PC-3 (cell line): ENCODE data around the gene ID4. TPM values are rescaled to one million over a fixed set of nuclear protein-coding genes. Genes with fewer than 3 reads are reported as not detected.

Experiments used
- ATAC-seq: fragments of 200-7000 bp; cut with Tn5 transposase; 2 replicates; pipeline ENCODE4 v1.9.1; 2020; ENCODE audit warnings: mild to moderate bottlenecking, moderate library complexity
- BruUV-seq: library from RNA; stranded (reverse); fragments of 400-500 nt; replicated peaks from 2 replicates; lab custom pipeline; 2021; lab: Mats Ljungman, UMichigan
- CTCF ChIA-PET: fragments of 300-600 bp; sonication (Branson Sonifier 250); formaldehyde crosslinking; loops from one replicate; lab custom pipeline; 2022; ENCODE audit warnings: antibody characterized with exemption; lab: Charles Lee
- POLR2A ChIA-PET: fragments of 300-600 bp; sonication (Branson Sonifier 250); formaldehyde crosslinking; loops from one replicate; lab custom pipeline; 2022; ENCODE audit warnings: antibody characterized with exemption; ENCODE audit not compliant: unreplicated experiment; lab: Charles Lee
- DNase-seq: peaks from one replicate; pipeline ENCODE4 v3.0.0-alpha.2; 2015
- H2AFZ ChIP-seq: fragments of 300-600 bp; sonication (generic); 2 replicates; pipeline ENCODE4 v1.6.0; 2016; ENCODE audit warnings: antibody characterized with exemption, low read length
- H3F3A ChIP-seq: fragments of 300-600 bp; sonication (generic); one replicate; pipeline ENCODE4 v1.6.0; 2017; ENCODE audit warnings: antibody characterized with exemption, low read length, control low read depth, mild to moderate bottlenecking; ENCODE audit not compliant: unreplicated experiment
- H3K27ac ChIP-seq: fragments of 300-600 bp; sonication (generic); 2 replicates; pipeline ENCODE4 v1.5.1; 2016; ENCODE audit warnings: mild to moderate bottlenecking, low read length
- H3K27me3 ChIP-seq: fragments of 300-600 bp; sonication (generic); 2 replicates; pipeline ENCODE4 v1.6.1; 2016; ENCODE audit warnings: low read length, mixed read lengths
- H3K36me3 ChIP-seq: fragments of 300-600 bp; sonication (generic); 2 replicates; pipeline ENCODE4 v1.6.1; 2016; ENCODE audit warnings: low read depth, mixed run types, low read length, mixed read lengths
- H3K4me1 ChIP-seq: fragments of 300-600 bp; sonication (generic); 2 replicates; pipeline ENCODE4 v1.5.1; 2016; ENCODE audit warnings: low read length; ENCODE audit not compliant: insufficient read depth
- H3K4me2 ChIP-seq: fragments of 300-600 bp; sonication (generic); 2 replicates; pipeline ENCODE4 v1.6.0; 2016; ENCODE audit warnings: low read length
- H3K4me3 ChIP-seq: fragments of 300-600 bp; sonication (generic); 2 replicates; pipeline ENCODE4 v1.5.1; 2016; ENCODE audit warnings: mild to moderate bottlenecking, low read length, mixed read lengths
- H3K79me2 ChIP-seq: fragments of 300-600 bp; sonication (generic); 2 replicates; pipeline ENCODE4 v1.6.1; 2017; ENCODE audit warnings: low read length, mixed read lengths
- H3K9ac ChIP-seq: fragments of 300-600 bp; sonication (generic); 2 replicates; pipeline ENCODE4 v1.6.0; 2016; ENCODE audit warnings: mild to moderate bottlenecking, low read length
- H3K9me2 ChIP-seq: fragments of 300-600 bp; sonication (generic); replicated peaks from 2 replicates; pipeline ENCODE4 v1.6.1; 2016; ENCODE audit warnings: mixed run types, low read length, mixed read lengths
- H3K9me3 ChIP-seq: fragments of 300-600 bp; sonication (generic); 2 replicates; pipeline ENCODE4 v1.6.1; 2016; ENCODE audit warnings: low read length, mixed read lengths
- H4K20me1 ChIP-seq: fragments of 300-600 bp; sonication (generic); 2 replicates; pipeline ENCODE4 v1.6.1; 2016; ENCODE audit warnings: low read length, mixed read lengths
- CTCF ChIP-seq: fragments of 300-600 bp; sonication (generic); conservative IDR thresholded peaks from 2 replicates; pipeline ENCODE4 v1.5.1; 2017; ENCODE audit warnings: antibody characterized with exemption, low read depth, mild to moderate bottlenecking, low read length
- EZH2 ChIP-seq: fragments of 300-600 bp; sonication (generic); IDR thresholded peaks from one replicate; pipeline ENCODE4 v1.6.1; 2017; ENCODE audit warnings: antibody characterized with exemption, mild to moderate bottlenecking, low read length; ENCODE audit not compliant: unreplicated experiment
- EZH2phosphoT487 ChIP-seq: fragments of 300-600 bp; sonication (generic); IDR thresholded peaks from 2 replicates; pipeline ENCODE4 v1.6.1; 2018; ENCODE audit warnings: mild to moderate bottlenecking, antibody characterized with exemption, low read length, borderline replicate concordance
- intact Hi-C: fragments of 100-400 bp; cut with micrococcal nuclease; formaldehyde crosslinking; loops from 2 replicates; pipeline ENCODE4 v1.9.0; 2023
- total RNA-seq: library from RNA; depleted of rRNA; stranded (reverse); fragments of >200 nt; gene quantifications from 2 replicates; pipeline ENCODE4 v1.2.3, GENCODE V29; 2014

The ID4 gene
- total RNA-seq, 1 experiment from 2014 or later = 1.4 TPM

GRCh38 chr6:19869464-19869863 lies 32.3 kb downstream of the ID4 start:
- DNase-seq = peak; percentile 14
- CTCF ChIA-PET = no interaction called here
- no peak overlapping the region for H3K4me2 ChIP-seq
- POLR2A ChIA-PET = no interaction called here
- TF ChIP-seq EZH2 (no peak), CTCF (peak; percentile 55)
- ATAC-seq = no peak
- intact Hi-C loops = no loop called here
- H3K27me3 ChIP-seq = peaks cover 17% of the 10 kb centered on the region; the same call in 1 of the 2 replicates
- H3F3A ChIP-seq = no peaks in the 10 kb centered on the region
- no peak overlapping the region for H2AFZ ChIP-seq
- H3K9me3 ChIP-seq = no peaks in the 10 kb centered on the region
- H3K9ac ChIP-seq = no peak overlapping the region
- no peaks in the 10 kb centered on the region for H3K9me2 ChIP-seq
- no peaks in the 10 kb centered on the region for H3K79me2 ChIP-seq
- peaks cover 21% of the 10 kb centered on the region for H3K4me1 ChIP-seq
- no peak overlapping the region for H3K27ac ChIP-seq
- no peaks in the 10 kb centered on the region for H3K36me3 ChIP-seq
- H3K4me3 ChIP-seq = no peak overlapping the region
- H4K20me1 ChIP-seq = no peaks in the 10 kb centered on the region
- no TSS peak for BruUV-seq

GRCh38 chr6:19870322-19870721 lies 33.2 kb downstream of the ID4 start:
- intact Hi-C loops = no loop called here
- BruUV-seq = no TSS peak
- ATAC-seq = no peak

GRCh38 chr6:19873031-19873430 lies 35.9 kb downstream of the ID4 start:
- H4K20me1 ChIP-seq = no peaks in the 10 kb centered on the region
- H3K9ac ChIP-seq = no peak overlapping the region
- H3K4me1 ChIP-seq = no peaks in the 10 kb centered on the region
- intact Hi-C loops = no loop called here
- no peaks in the 10 kb centered on the region for H3K36me3 ChIP-seq
- H3K4me2 ChIP-seq = no peak overlapping the region
- no peak overlapping the region for H3K27ac ChIP-seq
- no peaks in the 10 kb centered on the region for H3K9me3 ChIP-seq
- ATAC-seq (no peak), DNase-seq (peak; percentile 10)
- BruUV-seq = no TSS peak
- TF ChIP-seq CTCF = peak; percentile 56
- no peak for TF ChIP-seq EZH2phosphoT487
- H3K4me3 ChIP-seq = no peak overlapping the region
- POLR2A ChIA-PET = no interaction called here
- H3K27me3 ChIP-seq = 0 out of 2 replicates have a peak, but pooled peaks cover 10% of the 10 kb centered on the region
- no peaks in the 10 kb centered on the region for H3F3A ChIP-seq
- no peaks in the 10 kb centered on the region for H3K9me2 ChIP-seq
- H3K79me2 ChIP-seq = no peaks in the 10 kb centered on the region
- CTCF ChIA-PET = no interaction called here
- no peak overlapping the region for H2AFZ ChIP-seq

More at GRCh38 chr6:19870322-19870721, 33.2 kb downstream of the ID4 start:
- Histone ChIP-seq H2AFZ (no peak overlapping the region), H3K4me2 (no peak overlapping the region), H3K9me3 (no peaks in the 10 kb centered on the region), H3K9me2 (no peaks in the 10 kb centered on the region), H3K79me2 (no peaks in the 10 kb centered on the region), H3K9ac (no peak overlapping the region), H3K27me3 (peaks cover 9% of the 10 kb centered on the region; the same call in 1 of the 2 replicates), H3K27ac (no peak overlapping the region), H3F3A (no peaks in the 10 kb centered on the region), H3K4me3 (no peak overlapping the region), H4K20me1 (no peaks in the 10 kb centered on the region), H3K36me3 (no peaks in the 10 kb centered on the region), H3K4me1 (peaks cover 21% of the 10 kb centered on the region)
- ChIA-PET POLR2A (no interaction called here), CTCF (no interaction called here)
- no peak for DNase-seq
- TF ChIP-seq EZH2phosphoT487 (no peak), CTCF (no peak), EZH2 (no peak)
